H9 (cell line): ENCODE results near the gene TMEM184A. TPM values are rescaled to one million over a fixed set of nuclear protein-coding genes. Genes with fewer than 3 reads are reported as not detected.

Experiments
- DNase-seq: peaks from one replicate; pipeline ENCODE4 v3.0.0-alpha.2; 2017
- H2AFZ ChIP-seq: one replicate; pipeline ENCODE4 v1.6.1; 2013; ENCODE audit warnings: mild to moderate bottlenecking, low read length, control low read depth, moderate library complexity
- H2AK5ac ChIP-seq: 2 replicates; pipeline ENCODE4 v1.6.1; 2013; ENCODE audit warnings: low read length, control low read depth, mixed read lengths; ENCODE audit not compliant: insufficient read length
- H2BK120ac ChIP-seq: one replicate; pipeline ENCODE4 v1.6.1; 2013; ENCODE audit warnings: low read depth, mild to moderate bottlenecking, low read length, control low read depth, inconsistent platforms; ENCODE audit not compliant: poor library complexity, severe bottlenecking
- H2BK12ac ChIP-seq: 2 replicates; pipeline ENCODE4 v1.6.1; 2013; ENCODE audit warnings: low read length, control low read depth, mixed read lengths, low read depth; ENCODE audit not compliant: insufficient read length
- H2BK15ac ChIP-seq: 2 replicates; pipeline ENCODE4 v1.6.1; 2013; ENCODE audit warnings: low read depth, low read length, control low read depth
- H2BK20ac ChIP-seq: one replicate; pipeline ENCODE4 v1.6.1; 2013; ENCODE audit warnings: low read depth, mild to moderate bottlenecking, low read length, control low read depth, inconsistent platforms; ENCODE audit not compliant: poor library complexity, severe bottlenecking
- H2BK5ac ChIP-seq: 2 replicates; pipeline ENCODE4 v1.6.1; 2013; ENCODE audit warnings: low read length, control low read depth, mixed read lengths; ENCODE audit not compliant: insufficient read length
- H3K14ac ChIP-seq: 2 replicates; pipeline ENCODE4 v1.6.1; 2013; ENCODE audit warnings: low read length, control low read depth; ENCODE audit not compliant: insufficient read depth
- H3K18ac ChIP-seq: 2 replicates; pipeline ENCODE4 v1.6.1; 2013; ENCODE audit warnings: low read depth, mild to moderate bottlenecking, mixed read lengths, low read length, control low read depth; ENCODE audit not compliant: insufficient read length
- H3K23ac ChIP-seq: 2 replicates; pipeline ENCODE4 v1.6.1; 2013; ENCODE audit warnings: low read length, control low read depth, mixed read lengths, low read depth; ENCODE audit not compliant: insufficient read length
- H3K23me2 ChIP-seq: 2 replicates; pipeline ENCODE4 v1.6.1; 2013; ENCODE audit warnings: low read depth, mild to moderate bottlenecking, mixed read lengths, low read length, control low read depth; ENCODE audit not compliant: insufficient read length, poor library complexity, severe bottlenecking
- H3K27ac ChIP-seq: 2 replicates; pipeline ENCODE4 v1.5.1; 2013; ENCODE audit warnings: low read length, control low read depth, mixed read lengths, low read depth; ENCODE audit not compliant: insufficient read length
- H3K27me3 ChIP-seq: 2 replicates; pipeline ENCODE4 v1.6.1; 2013; ENCODE audit warnings: low read length, control low read depth, inconsistent platforms; ENCODE audit not compliant: insufficient read depth
- H3K4ac ChIP-seq: 2 replicates; pipeline ENCODE4 v1.6.1; 2013; ENCODE audit warnings: low read depth, mild to moderate bottlenecking, control low read depth, inconsistent platforms, low read length, moderate library complexity
- H3K4me1 ChIP-seq: 2 replicates; pipeline ENCODE4 v1.6.1; 2013; ENCODE audit warnings: low read length, control low read depth, inconsistent platforms; ENCODE audit not compliant: insufficient read depth
- H3K4me2 ChIP-seq: 2 replicates; pipeline ENCODE4 v1.6.1; 2013; ENCODE audit warnings: low read length, control low read depth, mixed read lengths; ENCODE audit not compliant: insufficient read length, insufficient read depth
- H3K56ac ChIP-seq: 2 replicates; pipeline ENCODE4 v1.6.1; 2013; ENCODE audit warnings: low read depth, mild to moderate bottlenecking, mixed read lengths, low read length, control low read depth; ENCODE audit not compliant: insufficient read length
- H3K79me1 ChIP-seq: 2 replicates; pipeline ENCODE4 v1.6.1; 2013; ENCODE audit warnings: low read depth, mild to moderate bottlenecking, moderate library complexity, low read length, control low read depth, inconsistent platforms; ENCODE audit not compliant: insufficient read depth, poor library complexity, severe bottlenecking
- H3K79me2 ChIP-seq: 2 replicates; pipeline ENCODE4 v1.6.1; 2013; ENCODE audit warnings: low read length, control low read depth, inconsistent platforms; ENCODE audit not compliant: insufficient read depth
- H3K9ac ChIP-seq: 2 replicates; pipeline ENCODE4 v1.6.1; 2013; ENCODE audit warnings: low read length, control low read depth, mixed read lengths; ENCODE audit not compliant: insufficient read length; ENCODE audit errors: extremely low read depth
- H3K9me3 ChIP-seq: one replicate; pipeline ENCODE4 v1.6.1; 2013; ENCODE audit warnings: low read depth, low read length, inconsistent platforms; ENCODE audit not compliant: control insufficient read depth
- H3T11ph ChIP-seq: one replicate; pipeline ENCODE4 v1.6.1; 2013; ENCODE audit warnings: mild to moderate bottlenecking, low read length, control low read depth, inconsistent platforms
- H4K20me1 ChIP-seq: one replicate; pipeline ENCODE4 v1.6.1; 2013; ENCODE audit not compliant: control insufficient read depth, insufficient read length, insufficient read depth
- H4K5ac ChIP-seq: 2 replicates; pipeline ENCODE4 v1.6.1; 2013; ENCODE audit warnings: low read depth, mild to moderate bottlenecking, mixed read lengths, low read length, control low read depth; ENCODE audit not compliant: insufficient read length
- H4K8ac ChIP-seq: replicated peaks from 2 replicates; pipeline ENCODE4 v1.6.1; 2013; ENCODE audit warnings: low read length, control low read depth, mixed read lengths, low read depth; ENCODE audit not compliant: insufficient read length
- H4K91ac ChIP-seq: 2 replicates; pipeline ENCODE4 v1.6.1; 2013; ENCODE audit warnings: low read depth, mild to moderate bottlenecking, moderate library complexity, mixed read lengths, low read length, control low read depth; ENCODE audit not compliant: insufficient read length
- H3K27ac Mint-ChIP-seq, 3 experiments: 2 replicates in 2 of 3; 3 replicates in 1 of 3; pipeline ENCODE4 v1.8.0; 2020 to 2021; ENCODE audit warnings: mixed read lengths in 3 of 3, mild to moderate bottlenecking in 1 of 3, moderate library complexity in 1 of 3
- H3K27me3 Mint-ChIP-seq: 2 replicates; pipeline ENCODE4 v1.8.0; 2021; ENCODE audit warnings: low read depth, mild to moderate bottlenecking, moderate library complexity, mixed read lengths
- H3K36me3 Mint-ChIP-seq, 3 experiments: 2 replicates in 2 of 3; 3 replicates in 1 of 3; pipeline ENCODE4 v1.8.0; 2020 to 2021; ENCODE audit warnings: low read depth in 3 of 3, mixed read lengths in 3 of 3; ENCODE audit not compliant: insufficient read depth in 1 of 3
- H3K4me1 Mint-ChIP-seq, 2 experiments: 2 replicates each; pipeline ENCODE4 v1.8.0; 2020; ENCODE audit warnings: mixed read lengths in 2 of 2
- H3K4me3 Mint-ChIP-seq, 2 experiments: 2 replicates in 1 of 2; 3 replicates in 1 of 2; pipeline ENCODE4 v1.8.0; 2020 to 2021; ENCODE audit warnings: mild to moderate bottlenecking in 2 of 2, mixed read lengths in 2 of 2, moderate library complexity in 1 of 2
- H3K9me3 Mint-ChIP-seq, 2 experiments: 2 replicates in 1 of 2; 3 replicates in 1 of 2; pipeline ENCODE4 v1.8.0; 2020; ENCODE audit warnings: mild to moderate bottlenecking in 2 of 2, mixed read lengths in 2 of 2, moderate library complexity in 1 of 2
- CTCF ChIP-seq: fragments of 200-600 bp; sonication (generic); conservative IDR thresholded peaks from 3 replicates; pipeline ENCODE4 v1.8.0; 2021; ENCODE audit warnings: antibody characterized with exemption, mild to moderate bottlenecking
- WGBS: extraction: QIAGEN DNeasy Blood & Tissue Kit; methylation state at CpG from one replicate; pipeline ENCODE4 v1.1.7; 2013; ENCODE audit warnings: missing lambda C conversion rate, low lambda C conversion rate, mixed read lengths; ENCODE audit not compliant: insufficient read length; ENCODE audit errors: extremely low coverage; 5-methylcytosine and 5-hydroxymethylcytosine counted together
- total RNA-seq: library from RNA; stranded (reverse); gene quantifications from 2 replicates; pipeline ENCODE4 v1.2.1, GENCODE V29; 2021

Gene TMEM184A
- total RNA-seq, 1 experiment from 2014 or later = 1.3 TPM

- no peak overlapping the region for H3K4me2 ChIP-seq
- 100% methylated on average over 2 of the region's 4 CpGs for WGBS
- TF ChIP-seq CTCF = no peak
- no peak overlapping the region for H3K4me3 Mint-ChIP-seq
- no peak overlapping the region for H4K8ac ChIP-seq
- H3K27ac Mint-ChIP-seq = no peak overlapping the region
- H4K91ac ChIP-seq = no peak overlapping the region
- no peak overlapping the region for H4K5ac ChIP-seq
- peaks cover 8 to 17% of the 10 kb centered on the region in 2 experiments for H3K4me1 Mint-ChIP-seq
- no peak overlapping the region for H2AFZ ChIP-seq
- H2BK12ac ChIP-seq = no peak overlapping the region
- no peak for DNase-seq
- peaks cover 22% of the 10 kb centered on the region for H3K27me3 Mint-ChIP-seq
- H3T11ph ChIP-seq = no peak overlapping the region
- H4K20me1 ChIP-seq = no peaks in the 10 kb centered on the region
- no peak overlapping the region for H3K56ac ChIP-seq
- peaks cover 0 to 5% (median 2%) of the 10 kb centered on the region in 3 experiments; a peak in 4 of 7 replicates for H3K36me3 Mint-ChIP-seq
- H3K9me3 Mint-ChIP-seq = peaks cover 4 to 5% of the 10 kb centered on the region in 2 experiments; a peak in 2 of 5 replicates
- H2BK15ac ChIP-seq = no peak overlapping the region
- H3K23ac ChIP-seq = no peak overlapping the region
- H2BK5ac ChIP-seq = no peak overlapping the region
- no peak overlapping the region for H3K27ac ChIP-seq
- no peaks in the 10 kb centered on the region for H3K9me3 ChIP-seq
- no peak overlapping the region for H2BK120ac ChIP-seq
- no peaks in the 10 kb centered on the region for H3K27me3 ChIP-seq
- H3K79me2 ChIP-seq = no peaks in the 10 kb centered on the region
- no peak overlapping the region for H3K14ac ChIP-seq
- H3K9ac ChIP-seq = no peak overlapping the region
- no peaks in the 10 kb centered on the region for H3K23me2 ChIP-seq
- H2AK5ac ChIP-seq = no peak overlapping the region
- H3K79me1 ChIP-seq = no peaks in the 10 kb centered on the region
- H3K4ac ChIP-seq = no peak overlapping the region
- H3K4me1 ChIP-seq = no peaks in the 10 kb centered on the region
- H2BK20ac ChIP-seq = no peak overlapping the region
- H3K18ac ChIP-seq = no peak overlapping the region
These were observed 38.0 kb upstream of the TMEM184A start for GRCh38 chr7:1593904-1594421.
